Activated CD4-positive, CD25-positive, alpha-beta regulatory T cell (primary cell): ENCODE results near the gene SPINK5.

ENCODE experiments used
- DNase-seq, 4 experiments: peaks; one replicate each; lab custom pipeline; 2025; lab: John Stamatoyannopoulos, UW

SPINK5 gene

DNA sequence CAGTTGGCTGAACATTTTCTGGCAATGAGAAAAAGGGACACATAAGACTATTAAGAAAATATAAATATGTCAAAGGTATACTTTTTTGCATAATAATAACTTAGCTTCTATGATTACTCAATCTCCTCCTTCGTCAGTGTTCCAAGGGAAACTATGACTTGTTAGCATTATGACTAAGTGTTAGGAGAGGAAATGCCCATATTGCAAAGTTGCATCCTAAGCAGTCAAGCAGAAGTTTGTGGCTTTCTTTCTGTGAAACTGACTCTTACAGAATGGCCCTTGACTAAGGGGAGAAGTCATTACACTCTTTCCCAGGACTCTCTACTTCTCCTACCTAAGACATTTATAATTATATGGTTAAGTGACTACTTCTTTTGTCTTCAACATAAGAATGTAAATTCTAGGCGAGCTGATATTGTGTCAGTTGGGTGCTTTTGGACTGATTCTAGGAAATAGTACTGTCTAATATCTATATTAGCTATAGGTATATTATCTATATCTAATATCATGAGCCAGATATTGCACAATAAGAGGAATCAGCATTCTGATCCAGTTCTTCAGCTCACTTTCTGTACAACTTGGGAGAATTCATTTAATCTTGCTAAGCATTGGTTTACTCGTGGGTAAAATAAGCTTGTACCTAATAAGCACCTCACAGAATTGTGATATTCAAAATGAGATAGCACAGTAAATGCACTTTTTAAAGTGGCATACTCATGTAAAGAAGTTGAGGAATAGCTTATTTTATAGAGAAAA, 122.6 kb downstream of the SPINK5 start:
- no peak for DNase-seq
